ENCODE data around the gene SAP130. TPM values are rescaled to one million over a fixed set of nuclear protein-coding genes. Genes with fewer than 3 reads are reported as not detected.

Gene SAP130
- total RNA-seq, 1 donor from 2014 or later = 6.6 TPM

- no peak for DNase-seq (ENCODE audit: low read depth)
- H3K4me3 ChIP-seq (ENCODE audit: low read depth, low read length) = no peak overlapping the region
- TF ChIP-seq CTCF (IDR thresholded peaks at IDR 0.05; ENCODE audit: insufficient read depth, low read length, poor library complexity, severe bottlenecking) = no peak
- H3K36me3 ChIP-seq (ENCODE audit: control insufficient read depth, insufficient read depth, low read length) = peaks cover 4% of the 10 kb centered on the region
- no peaks in the 10 kb centered on the region for H3K27me3 ChIP-seq (ENCODE audit: control insufficient read depth, insufficient read depth, low read length)
Observed at GRCh38 chr2:128003463-128003862, 24.4 kb downstream of the SAP130 start.

GRCh38 chr2:127996160-127996559 lies 31.7 kb downstream of the SAP130 start:
- no peak overlapping the region for H3K4me3 ChIP-seq (ENCODE audit: low read depth, low read length)
- H3K36me3 ChIP-seq (ENCODE audit: control insufficient read depth, insufficient read depth, low read length) = no peaks in the 10 kb centered on the region
- H3K27me3 ChIP-seq (ENCODE audit: control insufficient read depth, insufficient read depth, low read length) = no peaks in the 10 kb centered on the region
- TF ChIP-seq CTCF (IDR thresholded peaks at IDR 0.05; ENCODE audit: insufficient read depth, low read length, poor library complexity, severe bottlenecking) = no peak
- DNase-seq (ENCODE audit: low read depth) = no peak

GRCh38 chr2:127995725-127996124 lies 32.1 kb downstream of the SAP130 start:
- Histone ChIP-seq H3K4me3 (ENCODE audit: low read depth, low read length) (no peak overlapping the region), H3K36me3 (ENCODE audit: control insufficient read depth, insufficient read depth, low read length) (no peaks in the 10 kb centered on the region), H3K27me3 (ENCODE audit: control insufficient read depth, insufficient read depth, low read length) (no peaks in the 10 kb centered on the region)
- no peak for DNase-seq (ENCODE audit: low read depth)
- no peak for TF ChIP-seq CTCF (IDR thresholded peaks at IDR 0.05; ENCODE audit: insufficient read depth, low read length, poor library complexity, severe bottlenecking)

GRCh38 chr2:127993659-127994058 lies 34.2 kb downstream of the SAP130 start:
- TF ChIP-seq CTCF (IDR thresholded peaks at IDR 0.05; ENCODE audit: insufficient read depth, low read length, poor library complexity, severe bottlenecking) = no peak
- DNase-seq (ENCODE audit: low read depth) = no peak
- Histone ChIP-seq H3K4me3 (ENCODE audit: low read depth, low read length) (no peak overlapping the region), H3K27me3 (ENCODE audit: control insufficient read depth, insufficient read depth, low read length) (no peaks in the 10 kb centered on the region), H3K36me3 (ENCODE audit: control insufficient read depth, insufficient read depth, low read length) (no peaks in the 10 kb centered on the region)

GRCh38 chr2:127991742-127992141 lies 36.1 kb downstream of the SAP130 start:
- Histone ChIP-seq H3K36me3 (ENCODE audit: control insufficient read depth, insufficient read depth, low read length) (no peaks in the 10 kb centered on the region), H3K27me3 (ENCODE audit: control insufficient read depth, insufficient read depth, low read length) (no peaks in the 10 kb centered on the region), H3K4me3 (ENCODE audit: low read depth, low read length) (no peak overlapping the region)
- DNase-seq (ENCODE audit: low read depth) = no peak
- no peak for TF ChIP-seq CTCF (IDR thresholded peaks at IDR 0.05; ENCODE audit: insufficient read depth, low read length, poor library complexity, severe bottlenecking)

- H3K27me3 ChIP-seq (ENCODE audit: control insufficient read depth, insufficient read depth, low read length) = no peaks in the 10 kb centered on the region
- DNase-seq (ENCODE audit: low read depth) = no peak
- H3K4me3 ChIP-seq (ENCODE audit: low read depth, low read length) = no peak overlapping the region
- no peaks in the 10 kb centered on the region for H3K36me3 ChIP-seq (ENCODE audit: control insufficient read depth, insufficient read depth, low read length)
- no peak for TF ChIP-seq CTCF (IDR thresholded peaks at IDR 0.05; ENCODE audit: insufficient read depth, low read length, poor library complexity, severe bottlenecking)
Observed at GRCh38 chr2:127986548-127987079, 41.2 kb downstream of the SAP130 start.

Measured in kidney epithelial cell (primary cell).